ENCODE data around the gene MS4A3.

- TF ChIP-seq, protein P1, sequence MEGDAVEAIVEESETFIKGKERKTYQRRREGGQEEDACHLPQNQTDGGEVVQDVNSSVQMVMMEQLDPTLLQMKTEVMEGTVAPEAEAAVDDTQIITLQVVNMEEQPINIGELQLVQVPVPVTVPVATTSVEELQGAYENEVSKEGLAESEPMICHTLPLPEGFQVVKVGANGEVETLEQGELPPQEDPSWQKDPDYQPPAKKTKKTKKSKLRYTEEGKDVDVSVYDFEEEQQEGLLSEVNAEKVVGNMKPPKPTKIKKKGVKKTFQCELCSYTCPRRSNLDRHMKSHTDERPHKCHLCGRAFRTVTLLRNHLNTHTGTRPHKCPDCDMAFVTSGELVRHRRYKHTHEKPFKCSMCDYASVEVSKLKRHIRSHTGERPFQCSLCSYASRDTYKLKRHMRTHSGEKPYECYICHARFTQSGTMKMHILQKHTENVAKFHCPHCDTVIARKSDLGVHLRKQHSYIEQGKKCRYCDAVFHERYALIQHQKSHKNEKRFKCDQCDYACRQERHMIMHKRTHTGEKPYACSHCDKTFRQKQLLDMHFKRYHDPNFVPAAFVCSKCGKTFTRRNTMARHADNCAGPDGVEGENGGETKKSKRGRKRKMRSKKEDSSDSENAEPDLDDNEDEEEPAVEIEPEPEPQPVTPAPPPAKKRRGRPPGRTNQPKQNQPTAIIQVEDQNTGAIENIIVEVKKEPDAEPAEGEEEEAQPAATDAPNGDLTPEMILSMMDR (IDR thresholded peaks at IDR 0.05; ENCODE audit: insufficient read depth, low read length): no peak
- TF ChIP-seq POLR2AphosphoS5 (IDR thresholded peaks at IDR 0.05; ENCODE audit: low read depth): no peak
- no peak for TF ChIP-seq REST (IDR thresholded peaks at IDR 0.05; ENCODE audit: insufficient replicate concordance, low read depth)
- TF ChIP-seq GABPA (IDR thresholded peaks at IDR 0.05; ENCODE audit: low read depth): no peak
- TF ChIP-seq SPI1 (IDR thresholded peaks at IDR 0.05; ENCODE audit: borderline replicate concordance, low read depth): no peak
Measured at GRCh38 chr11:60088364-60088763, 31.9 kb downstream of the MS4A3 start, which contains the start of gene MS4A2.
